ENCODE data around the gene PHACTR3.

PHACTR3 gene

DNA sequence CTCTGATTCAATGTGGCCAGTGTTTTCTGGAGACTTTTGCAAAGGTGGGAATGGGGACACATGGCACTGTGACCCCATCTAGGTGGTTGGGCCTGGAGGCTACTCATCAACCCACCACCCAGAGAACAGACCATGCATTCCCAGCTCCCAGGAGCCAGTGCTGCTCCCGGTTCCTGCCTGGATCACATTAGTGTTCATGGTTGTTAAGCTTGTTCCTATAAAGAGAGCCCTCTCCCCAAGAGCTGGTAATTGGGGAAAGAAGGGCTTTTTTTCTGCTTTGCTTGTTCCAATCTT lies 102.0 kb downstream of the PHACTR3 start:
- no peak for DNase-seq

DNA sequence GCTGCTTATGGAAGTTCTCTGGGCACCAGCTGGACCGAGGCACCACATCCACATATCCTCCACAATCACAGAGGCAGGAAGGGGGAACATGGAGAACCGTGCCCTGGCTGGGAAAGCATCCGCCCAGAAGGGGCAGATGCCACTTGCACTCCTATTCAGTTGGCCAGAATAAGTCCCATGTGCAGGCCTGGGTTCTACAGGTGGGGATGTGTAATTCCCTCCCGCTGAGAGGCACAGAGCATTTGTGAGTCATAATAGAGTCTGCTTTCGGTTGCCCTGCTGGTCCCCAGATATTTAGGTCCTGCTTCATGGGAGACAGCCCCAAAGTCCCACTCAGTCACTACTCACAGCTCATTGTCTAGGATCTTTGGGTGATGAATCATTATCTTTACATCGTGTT lies 104.0 kb downstream of the PHACTR3 start:
- DNase-seq, result no peak

DNA sequence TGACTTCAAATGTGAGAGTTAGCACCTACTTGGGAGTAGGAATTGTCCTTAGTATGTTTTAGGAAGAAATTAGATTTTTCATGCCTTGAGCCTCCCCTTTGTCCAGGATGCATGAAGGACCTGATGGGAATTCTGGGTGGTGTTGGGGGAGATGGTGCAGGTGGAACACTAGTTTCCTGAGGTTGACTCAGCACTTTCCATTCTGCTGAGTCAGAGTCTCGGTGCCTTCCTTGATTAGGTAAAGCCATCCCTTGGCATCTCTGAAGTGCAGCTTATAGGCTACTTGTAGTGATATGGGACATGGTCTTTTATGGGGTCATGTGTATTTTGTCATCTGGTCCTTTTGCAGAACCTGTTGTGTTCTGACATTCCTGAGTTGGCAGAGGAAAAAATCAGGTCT lies 105.3 kb downstream of the PHACTR3 start:
- no peak for DNase-seq

DNA sequence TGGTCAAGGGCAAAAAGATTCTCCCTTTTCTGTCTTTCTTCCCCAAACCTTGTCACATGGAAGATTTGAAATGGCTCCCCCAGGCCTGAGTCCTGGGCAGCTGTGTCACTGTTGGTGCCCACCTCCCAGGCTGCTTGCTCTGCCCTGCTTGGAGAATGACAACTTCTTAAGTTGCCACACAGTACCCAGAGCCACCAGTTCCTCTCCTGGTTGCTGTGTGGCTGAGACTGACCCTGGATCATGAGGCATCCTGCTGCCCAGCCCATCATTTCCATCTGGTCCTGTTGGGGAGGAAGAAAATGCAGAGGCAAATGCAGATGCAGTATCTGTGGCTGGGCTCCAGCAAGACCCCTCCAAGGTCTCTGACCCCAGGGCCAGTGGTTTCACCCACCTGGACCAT lies 113.7 kb downstream of the PHACTR3 start:
- no peak for DNase-seq

- DNase-seq, result no peak
Measured at GRCh38 chr20:59718751-59719150, 114.4 kb downstream of the PHACTR3 start.

GRCh38 chr20:59720013-59720412 lies 115.7 kb downstream of the PHACTR3 start:
- no peak for DNase-seq

GRCh38 chr20:59721386-59721785 lies 117.0 kb downstream of the PHACTR3 start:
- DNase-seq, result no peak

- DNase-seq, result peak; percentile 33
Measured at GRCh38 chr20:59723108-59723500, 118.8 kb downstream of the PHACTR3 start.

DNA sequence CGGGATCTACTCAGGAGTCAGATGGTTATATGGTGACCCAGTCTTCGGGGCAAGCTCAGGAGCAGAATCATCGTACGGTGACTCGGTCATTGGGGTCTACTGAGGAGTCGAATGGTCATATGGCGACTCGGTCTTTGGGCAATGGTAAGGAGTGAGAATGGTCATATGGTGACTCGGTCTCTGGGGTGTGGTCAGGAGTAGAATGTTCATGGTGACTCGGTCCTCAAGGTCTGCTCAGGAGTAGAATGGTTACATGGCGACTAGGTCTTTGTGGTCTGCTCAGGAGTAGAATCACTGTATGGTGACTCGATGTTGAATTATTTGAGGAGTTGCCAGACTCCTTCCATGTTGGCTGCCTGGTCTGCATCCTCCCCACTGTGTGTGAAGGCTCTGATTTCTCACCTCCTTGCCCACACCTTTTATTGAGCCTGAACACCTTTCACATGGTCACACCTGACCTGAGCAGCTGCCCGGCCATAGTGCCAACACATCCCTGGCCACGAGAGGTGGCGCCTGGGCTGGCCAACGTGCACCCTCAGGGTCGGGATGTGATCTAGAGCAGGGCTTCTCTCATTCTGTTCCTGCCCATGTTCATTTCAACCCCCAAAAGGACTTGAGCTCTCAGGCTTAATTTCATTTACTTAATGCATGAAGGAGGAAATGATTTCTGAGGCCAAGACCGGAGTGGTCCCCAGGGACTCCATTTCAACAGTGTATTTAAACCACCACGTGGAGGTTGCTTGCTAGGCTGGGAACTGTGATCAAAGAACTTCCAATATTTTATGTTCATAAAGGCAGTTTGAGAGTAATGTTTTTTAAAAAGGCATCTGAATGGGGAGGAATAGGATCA lies 119.5 kb downstream of the PHACTR3 start:
- DNase-seq, result no peak

GRCh38 chr20:59724457-59725366 lies 120.4 kb downstream of the PHACTR3 start:
- DNase-seq, result no peak

GRCh38 chr20:59725476-59726280 lies 121.3 kb downstream of the PHACTR3 start:
- no peak for DNase-seq

- no peak for DNase-seq
Measured at GRCh38 chr20:59726281-59726595, 121.9 kb downstream of the PHACTR3 start.

GRCh38 chr20:59728722-59729430 lies 124.5 kb downstream of the PHACTR3 start:
- DNase-seq, result no peak

- no peak for DNase-seq
Measured at GRCh38 chr20:59729506-59729905, 125.2 kb downstream of the PHACTR3 start.

GRCh38 chr20:59730722-59731121 lies 126.4 kb downstream of the PHACTR3 start:
- no peak for DNase-seq

- DNase-seq, result no peak
Measured at GRCh38 chr20:59731376-59731775, 127.0 kb downstream of the PHACTR3 start.

DNA sequence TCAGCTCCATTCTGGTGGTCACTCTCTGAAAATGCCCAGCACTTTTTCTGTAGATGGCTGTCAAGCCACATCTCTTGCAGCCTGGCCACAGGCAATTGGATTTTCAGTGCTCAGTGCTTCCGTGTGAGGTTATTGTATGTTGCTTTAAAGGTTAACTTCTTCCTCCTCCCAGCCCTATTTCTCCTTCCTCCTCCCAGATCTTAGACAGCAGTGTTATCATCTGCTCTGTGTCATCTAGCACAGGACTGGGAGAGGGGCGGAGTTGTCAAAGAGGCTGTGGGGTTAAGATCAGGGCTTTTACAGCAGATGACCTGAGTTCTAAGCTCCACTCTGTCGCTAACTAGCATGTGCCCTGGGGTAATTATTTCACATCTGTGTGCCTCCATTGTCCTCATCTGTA lies 129.0 kb downstream of the PHACTR3 start:
- DNase-seq, result no peak

DNA sequence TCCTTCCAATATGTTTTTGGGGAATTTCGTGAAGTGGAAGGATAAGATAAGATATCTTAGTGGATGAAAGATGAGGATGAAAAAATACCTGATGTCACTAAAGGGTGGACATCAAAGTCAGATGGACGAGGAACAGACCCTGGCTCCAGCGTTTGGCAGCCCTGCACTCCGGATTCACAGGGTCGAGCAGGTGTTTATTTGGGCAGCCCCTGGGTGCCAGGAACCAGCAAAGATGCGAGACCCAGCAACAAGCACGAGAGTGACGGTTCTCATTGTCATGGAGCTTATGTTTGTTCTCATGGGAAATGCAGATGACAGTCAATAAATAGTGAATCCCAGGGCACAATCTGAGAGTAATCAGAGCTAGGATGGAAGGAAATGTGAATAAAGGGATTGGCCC lies 131.1 kb downstream of the PHACTR3 start:
- DNase-seq, result no peak

DNA sequence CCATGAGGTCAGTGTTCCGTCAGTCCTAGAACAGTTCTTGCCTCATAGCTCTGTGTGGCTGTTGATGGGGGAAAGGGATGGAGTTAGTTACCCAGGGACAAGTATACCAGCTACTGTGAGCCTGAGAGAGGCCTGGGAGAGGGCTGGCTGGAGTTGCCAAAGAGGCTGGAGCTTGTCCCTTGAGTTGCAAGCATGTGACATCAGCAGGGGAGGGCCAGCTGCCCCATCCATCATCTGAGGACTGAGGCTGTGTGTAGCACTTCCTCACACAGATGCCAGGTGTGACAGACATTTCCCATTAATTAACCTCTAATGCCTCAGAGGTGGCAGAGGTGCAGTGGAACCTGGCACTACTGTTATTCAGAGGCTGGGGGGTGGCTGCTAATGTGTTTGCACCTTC lies 131.6 kb downstream of the PHACTR3 start:
- no peak for DNase-seq

- DNase-seq, result no peak
Measured at GRCh38 chr20:59736366-59736765, 132.0 kb downstream of the PHACTR3 start.

GRCh38 chr20:59737073-59737666 lies 132.8 kb downstream of the PHACTR3 start:
- no peak for DNase-seq

GRCh38 chr20:59737816-59738215 lies 133.5 kb downstream of the PHACTR3 start:
- no peak for DNase-seq
